Stomach (tissue), 9 donors: ENCODE data around the gene TMEM43. TPM values are rescaled to one million over a fixed set of nuclear protein-coding genes. Genes with fewer than 3 reads are reported as not detected.

Experiments used
- DNase-seq, 2 donors: peaks; one replicate each; pipeline versions ENCODE4 v3.0.0 to v3.0.0-alpha.2; 2013 to 2019
- H3K27ac ChIP-seq, 5 donors: fragments of 200-600 bp in 4 of 5; sonication (generic) in 4 of 5; one replicate each; pipeline ENCODE4 v1.5.1; 2013 to 2019; ENCODE audit warnings: mild to moderate bottlenecking in 1 of 5, moderate library complexity in 1 of 5
- H3K27me3 ChIP-seq, 3 donors: fragments of 200-600 bp; sonication (generic); one replicate each; pipeline ENCODE4 v1.5.1; 2017 to 2019; ENCODE audit warnings: mixed run types in 1 of 3
- H3K36me3 ChIP-seq, 4 donors: fragments of 200-600 bp; sonication (generic); 1 replicate in 3 of 4; 2 replicates in 1 of 4; pipeline ENCODE4 v1.5.1; 2016 to 2019
- H3K4me1 ChIP-seq, 4 donors: fragments of 200-600 bp; sonication (generic); one replicate each; pipeline ENCODE4 v1.5.1; 2016 to 2019
- H3K4me3 ChIP-seq, 4 donors: fragments of 200-600 bp; sonication (generic) in 3 of 4; one replicate each; pipeline ENCODE4 v1.5.1; 2016 to 2019; ENCODE audit warnings: mild to moderate bottlenecking in 1 of 4
- H3K9me3 ChIP-seq, 4 donors: fragments of 200-600 bp; sonication (generic); one replicate each; pipeline ENCODE4 v1.5.1; 2016 to 2019
- CTCF ChIP-seq, 7 experiments: fragments of 450-650 bp in 4 of 7; fragments of 200-600 bp in 3 of 7; sonication (generic) in 3 of 7; IDR thresholded peaks; one replicate each; pipeline ENCODE4 v1.5.1; 2016 to 2019; ENCODE audit warnings: antibody characterized with exemption in 7 of 7, control low read depth in 2 of 7, mild to moderate bottlenecking in 1 of 7
- EP300 ChIP-seq: sonication (generic); formaldehyde crosslinking; IDR thresholded peaks from one replicate; pipeline ENCODE4 v1.6.1; 2017; ENCODE audit warnings: antibody characterized with exemption
- POLR2A ChIP-seq, 4 donors: fragments of 450-650 bp; IDR thresholded peaks; one replicate each; pipeline ENCODE4 v1.6.1; 2016; ENCODE audit warnings: antibody characterized with exemption in 4 of 4, control low read depth in 2 of 4, mild to moderate bottlenecking in 1 of 4, moderate library complexity in 1 of 4
- POLR2AphosphoS5 ChIP-seq, 3 donors: sonication (generic); formaldehyde crosslinking; IDR thresholded peaks; one replicate each; pipeline ENCODE4 v1.6.1; 2016; ENCODE audit warnings: antibody characterized with exemption in 3 of 3
- WGBS, 5 donors: extraction: QIAGEN DNeasy Blood & Tissue Kit in 3 of 5; methylation state at CpG; one replicate each; pipeline versions ENCODE4 v1.1.5 to v1.1.7; 2013 to 2018; 5-methylcytosine and 5-hydroxymethylcytosine counted together
- intact Hi-C: fragments of 100-400 bp; cut with DNase I; formaldehyde crosslinking; loops from one replicate; pipeline ENCODE4 v1.15.1; 2023; ENCODE audit warnings: low total_unique reads
- polyA plus RNA-seq, 3 donors: library from polyadenylated mRNA; stranded (reverse); fragments of 200-250 nt; gene quantifications; one replicate each; pipeline ENCODE4 v1.2.3, GENCODE V29; 2013
- total RNA-seq, 5 donors: library from RNA; depleted of rRNA; stranded (reverse); fragments of >200 nt; gene quantifications; one replicate each; pipeline versions ENCODE4 v1.1.0 to v1.2.3, GENCODE V29; 2014 to 2016
- donor health status: healthy with polysubstance abuse.
- donor health status: Bipolar disorder and iron deficiency.
- donor health status: healthy.

The TMEM43 gene
- total and polyA plus RNA-seq, 8 donors: 12.6 to 67.4 (median 37.3) TPM

DNA sequence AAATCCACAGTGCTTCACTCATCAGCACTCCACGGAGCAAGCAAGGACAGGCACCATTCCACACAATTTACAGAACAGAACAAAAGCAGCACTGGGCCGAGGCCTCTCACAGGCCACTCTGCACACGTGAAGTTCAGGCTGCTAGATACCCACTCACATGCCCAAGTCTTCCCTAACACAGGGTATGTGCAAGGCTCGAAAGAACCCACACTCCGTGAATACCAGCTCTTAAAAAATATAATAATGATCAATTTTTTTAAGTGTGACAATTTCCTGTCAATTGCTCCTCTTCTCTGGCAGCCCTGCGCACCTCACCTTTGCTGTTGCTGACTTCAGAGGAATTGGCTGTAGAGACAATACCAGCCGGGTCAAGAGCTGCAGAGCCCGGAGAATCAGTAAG, 34.6 kb downstream of the TMEM43 start:
- TF ChIP-seq POLR2AphosphoS5 (IDR thresholded peaks at IDR 0.05): no peak
- no peak for TF ChIP-seq CTCF (IDR thresholded peaks at IDR 0.05)
- TF ChIP-seq POLR2A (IDR thresholded peaks at IDR 0.05): no peak
- no peak for TF ChIP-seq EP300
- H3K36me3 ChIP-seq: peaks cover 73 to 100% (median 97%) of the 10 kb centered on the region in 4 donors

GRCh38 chr3:14161282-14161681, 36.4 kb downstream of the TMEM43 start:
- TF ChIP-seq CTCF (IDR thresholded peaks at IDR 0.05) (no peak), EP300 (no peak), POLR2AphosphoS5 (IDR thresholded peaks at IDR 0.05) (no peak)
- Histone ChIP-seq H3K9me3 (peaks cover 0 to 16% (median 10%) of the 10 kb centered on the region in 4 donors), H3K27me3 (no peaks in the 10 kb centered on the region), H3K4me3 (no peak overlapping the region), H3K4me1 (no peaks in the 10 kb centered on the region), H3K36me3 (peaks cover 87 to 100% (median 100%) of the 10 kb centered on the region in 4 donors), H3K27ac (no peak overlapping the region)
- no peak for DNase-seq
- intact Hi-C loops: no loop called here
- 93 to 98% (median 95%) methylated on average over 2 of the region's 2 CpGs for WGBS, 5 donors

More for the DNA sequence above, 34.6 kb downstream of the TMEM43 start:
- Histone ChIP-seq H3K4me3 (no peak overlapping the region), H3K4me1 (no peaks in the 10 kb centered on the region), H3K9me3 (peaks cover 0 to 16% (median 10%) of the 10 kb centered on the region in 4 donors), H3K27ac (no peak overlapping the region), H3K27me3 (no peaks in the 10 kb centered on the region)
- no peak for DNase-seq
- 94 to 98% (median 97%) methylated on average over 8 of the region's 8 CpGs for WGBS, 5 donors
- intact Hi-C loops: no loop called here

- Histone ChIP-seq H3K4me1 (no peaks in the 10 kb centered on the region), H3K9me3 (peaks cover 0 to 16% (median 10%) of the 10 kb centered on the region in 4 donors), H3K27me3 (no peaks in the 10 kb centered on the region), H3K27ac (no peak overlapping the region), H3K4me3 (no peak overlapping the region), H3K36me3 (peaks cover 94 to 100% (median 100%) of the 10 kb centered on the region in 4 donors)
- DNase-seq: no peak
- WGBS, 5 donors: 95 to 100% (median 98%) methylated on average over 2 of the region's 2 CpGs
- intact Hi-C loops: no loop called here
- TF ChIP-seq POLR2A (IDR thresholded peaks at IDR 0.05): no peak
- no peak for TF ChIP-seq CTCF (IDR thresholded peaks at IDR 0.05)
- no peak for TF ChIP-seq EP300
- TF ChIP-seq POLR2AphosphoS5 (IDR thresholded peaks at IDR 0.05): no peak
Observed at GRCh38 chr3:14162178-14162577, 37.3 kb downstream of the TMEM43 start.

GRCh38 chr3:14166877-14167603, 42.2 kb downstream of the TMEM43 start:
- H3K4me3 ChIP-seq: no peak overlapping the region
- no peaks in the 10 kb centered on the region for H3K27me3 ChIP-seq
- H3K9me3 ChIP-seq: peaks cover 0 to 4% (median 1%) of the 10 kb centered on the region in 4 donors
- H3K36me3 ChIP-seq: peaks cover 85 to 100% (median 100%) of the 10 kb centered on the region in 4 donors
- H3K4me1 ChIP-seq: no peaks in the 10 kb centered on the region
- intact Hi-C loops: no loop called here
- DNase-seq: no peak
- no peak overlapping the region for H3K27ac ChIP-seq
- TF ChIP-seq CTCF (IDR thresholded peaks at IDR 0.05) (no peak), EP300 (no peak), POLR2AphosphoS5 (IDR thresholded peaks at IDR 0.05) (no peak)
- 88 to 95% (median 91%) methylated on average over 9 of the region's 9 CpGs for WGBS, 5 donors
